Stimulated activated CD4-positive, alpha-beta T cell treated with anti-CD3 and anti-CD28 coated beads, Interleukin-1b, Interleukin-23, amount 100 ng/mL, for 24 hours (primary cell): ENCODE measurements around the gene ANTXR1.
"Not testable (repeated sequence)": the region's sequence is repeated elsewhere in the genome, so short reads cannot be mapped to it uniquely, and the experiment has no call there.

Experiments used
- DNase-seq, 4 experiments: peaks; one replicate each; pipeline ENCODE4 v3.0.0-alpha.2; 2020; ENCODE audit warnings: low read depth in 4 of 4, low spot score in 1 of 4

Gene ANTXR1

GRCh38 chr2:69225933-69226332 lies 213.0 kb downstream of the ANTXR1 start:
- no peak for DNase-seq

GRCh38 chr2:69226903-69227302 lies 213.9 kb downstream of the ANTXR1 start:
- DNase-seq = no peak

GRCh38 chr2:69227716-69228115 lies 214.7 kb downstream of the ANTXR1 start:
- no peak for DNase-seq

GRCh38 chr2:69230946-69231345 lies 218.0 kb downstream of the ANTXR1 start:
- DNase-seq = not testable (repeated sequence)

GRCh38 chr2:69231612-69232277 lies 218.8 kb downstream of the ANTXR1 start:
- no peak for DNase-seq

- not testable (repeated sequence) for DNase-seq
Measured at GRCh38 chr2:69235835-69236234, 222.9 kb downstream of the ANTXR1 start.

GRCh38 chr2:69237070-69237670 lies 224.2 kb downstream of the ANTXR1 start:
- DNase-seq = no peak

- no peak for DNase-seq
Measured at GRCh38 chr2:69238449-69239031, 225.6 kb downstream of the ANTXR1 start.

GRCh38 chr2:69241093-69241492 lies 228.1 kb downstream of the ANTXR1 start:
- DNase-seq = no peak

- DNase-seq = no peak
Measured at GRCh38 chr2:69241664-69242514, 228.9 kb downstream of the ANTXR1 start.

GRCh38 chr2:69242651-69243051 lies 229.7 kb downstream of the ANTXR1 start:
- no peak for DNase-seq

- no peak for DNase-seq
Measured at GRCh38 chr2:69243652-69244051, 230.7 kb downstream of the ANTXR1 start.

- DNase-seq = no peak
Measured at GRCh38 chr2:69244882-69245281, 231.9 kb downstream of the ANTXR1 start.

GRCh38 chr2:69247583-69247982 lies 234.6 kb downstream of the ANTXR1 start:
- no peak for DNase-seq

GRCh38 chr2:69248232-69248631 lies 235.3 kb downstream of the ANTXR1 start:
- DNase-seq = no peak

- no peak for DNase-seq
Measured at GRCh38 chr2:69250981-69251380, 238.0 kb downstream of the ANTXR1 start.

- DNase-seq = no peak
Measured at GRCh38 chr2:69251943-69252342, 239.0 kb downstream of the ANTXR1 start.

- no peak for DNase-seq
Measured at GRCh38 chr2:69253112-69253511, 240.1 kb downstream of the ANTXR1 start.

- DNase-seq = no peak
Measured at GRCh38 chr2:69253611-69254301, 240.8 kb downstream of the ANTXR1 start.

GRCh38 chr2:69255760-69256159 lies 242.8 kb downstream of the ANTXR1 start:
- DNase-seq = no peak

- DNase-seq = not testable (repeated sequence)
Measured at GRCh38 chr2:69259994-69260591, 247.1 kb downstream of the ANTXR1 start.
